Trophoblast cell (in vitro differentiated cells and primary cell): ENCODE measurements around the gene POLE.

ENCODE experiments used
- DNase-seq, 2 donors: peaks; one replicate each; pipeline ENCODE4 v3.0.0-alpha.2; 2016
- H2AFZ ChIP-seq: 2 replicates; pipeline ENCODE4 v1.6.1; 2013; ENCODE audit warnings: low read length, moderate library complexity, mild to moderate bottlenecking; ENCODE audit not compliant: insufficient read depth, poor library complexity
- H2AK5ac ChIP-seq: 2 replicates; pipeline ENCODE4 v1.6.1; 2013; ENCODE audit warnings: mild to moderate bottlenecking, low read length
- H2BK120ac ChIP-seq: 2 replicates; pipeline ENCODE4 v1.6.1; 2013; ENCODE audit warnings: low read length, mild to moderate bottlenecking, moderate library complexity; ENCODE audit not compliant: insufficient read depth, poor library complexity
- H2BK12ac ChIP-seq: 2 replicates; pipeline ENCODE4 v1.6.1; 2013; ENCODE audit warnings: mild to moderate bottlenecking, low read length, moderate library complexity
- H2BK5ac ChIP-seq: 2 replicates; pipeline ENCODE4 v1.6.1; 2013; ENCODE audit warnings: low read length, low read depth, moderate library complexity, mild to moderate bottlenecking; ENCODE audit not compliant: poor library complexity
- H3K14ac ChIP-seq: 2 replicates; pipeline ENCODE4 v1.6.1; 2013; ENCODE audit warnings: mild to moderate bottlenecking, low read length
- H3K18ac ChIP-seq: 2 replicates; pipeline ENCODE4 v1.6.1; 2013; ENCODE audit warnings: mild to moderate bottlenecking, low read length
- H3K23ac ChIP-seq: 2 replicates; pipeline ENCODE4 v1.6.1; 2013; ENCODE audit warnings: low read length
- H3K27ac ChIP-seq: 2 replicates; pipeline ENCODE4 v1.5.1; 2013; ENCODE audit warnings: low read depth, mild to moderate bottlenecking, inconsistent platforms, low read length, moderate library complexity
- H3K27me3 ChIP-seq: 2 replicates; pipeline ENCODE4 v1.6.1; 2013; ENCODE audit warnings: inconsistent platforms, mild to moderate bottlenecking, low read length, moderate library complexity; ENCODE audit not compliant: insufficient read depth
- H3K36me3 ChIP-seq, 2 experiments: 1 replicate in 1 of 2; 2 replicates in 1 of 2; pipeline ENCODE4 v1.6.1; 2013; ENCODE audit warnings: low read length in 2 of 2, mild to moderate bottlenecking in 2 of 2, moderate library complexity in 1 of 2; ENCODE audit not compliant: insufficient read depth in 2 of 2, control insufficient read depth in 1 of 2
- H3K4ac ChIP-seq: 2 replicates; pipeline ENCODE4 v1.6.1; 2013; ENCODE audit warnings: low read depth, mild to moderate bottlenecking, low read length, moderate library complexity
- H3K4me1 ChIP-seq, 2 experiments: 1 replicate in 1 of 2; 2 replicates in 1 of 2; pipeline ENCODE4 v1.6.1; 2013; ENCODE audit warnings: low read length in 2 of 2, mild to moderate bottlenecking in 2 of 2, moderate library complexity in 1 of 2; ENCODE audit not compliant: insufficient read depth in 2 of 2, control insufficient read depth in 1 of 2
- H3K4me2 ChIP-seq: 2 replicates; pipeline ENCODE4 v1.6.1; 2013; ENCODE audit warnings: inconsistent platforms, mild to moderate bottlenecking, low read length, moderate library complexity
- H3K4me3 ChIP-seq: 2 replicates; pipeline ENCODE4 v1.5.1; 2013; ENCODE audit warnings: mild to moderate bottlenecking, low read depth, low read length, inconsistent platforms
- H3K79me1 ChIP-seq: one replicate; pipeline ENCODE4 v1.6.1; 2013; ENCODE audit warnings: low read length
- H3K79me2 ChIP-seq: 2 replicates; pipeline ENCODE4 v1.6.1; 2013; ENCODE audit warnings: low read length, mild to moderate bottlenecking; ENCODE audit not compliant: control insufficient read depth, insufficient read depth, poor library complexity
- H3K9ac ChIP-seq: 2 replicates; pipeline ENCODE4 v1.6.1; 2013; ENCODE audit warnings: mild to moderate bottlenecking, low read length
- H3K9me3 ChIP-seq: 2 replicates; pipeline ENCODE4 v1.6.1; 2013; ENCODE audit warnings: low read depth, mild to moderate bottlenecking, control low read depth, inconsistent platforms, low read length; ENCODE audit not compliant: insufficient read depth
- H4K12ac ChIP-seq: 2 replicates; pipeline ENCODE4 v1.6.1; 2013; ENCODE audit warnings: low read depth, mild to moderate bottlenecking, low read length, moderate library complexity
- H4K8ac ChIP-seq: 2 replicates; pipeline ENCODE4 v1.6.1; 2013; ENCODE audit warnings: low read depth, mild to moderate bottlenecking, low read length, moderate library complexity
- H4K91ac ChIP-seq: one replicate; pipeline ENCODE4 v1.6.1; 2013; ENCODE audit warnings: low read depth, mild to moderate bottlenecking, low read length, moderate library complexity
- WGBS: extraction: QIAGEN DNeasy Blood & Tissue Kit; methylation state at CpG from one replicate; pipeline ENCODE4 v1.1.7; 2013; ENCODE audit warnings: missing lambda C conversion rate; ENCODE audit not compliant: insufficient read length, insufficient coverage; ENCODE audit errors: extremely low coverage; 5-methylcytosine and 5-hydroxymethylcytosine counted together

The POLE gene

DNA sequence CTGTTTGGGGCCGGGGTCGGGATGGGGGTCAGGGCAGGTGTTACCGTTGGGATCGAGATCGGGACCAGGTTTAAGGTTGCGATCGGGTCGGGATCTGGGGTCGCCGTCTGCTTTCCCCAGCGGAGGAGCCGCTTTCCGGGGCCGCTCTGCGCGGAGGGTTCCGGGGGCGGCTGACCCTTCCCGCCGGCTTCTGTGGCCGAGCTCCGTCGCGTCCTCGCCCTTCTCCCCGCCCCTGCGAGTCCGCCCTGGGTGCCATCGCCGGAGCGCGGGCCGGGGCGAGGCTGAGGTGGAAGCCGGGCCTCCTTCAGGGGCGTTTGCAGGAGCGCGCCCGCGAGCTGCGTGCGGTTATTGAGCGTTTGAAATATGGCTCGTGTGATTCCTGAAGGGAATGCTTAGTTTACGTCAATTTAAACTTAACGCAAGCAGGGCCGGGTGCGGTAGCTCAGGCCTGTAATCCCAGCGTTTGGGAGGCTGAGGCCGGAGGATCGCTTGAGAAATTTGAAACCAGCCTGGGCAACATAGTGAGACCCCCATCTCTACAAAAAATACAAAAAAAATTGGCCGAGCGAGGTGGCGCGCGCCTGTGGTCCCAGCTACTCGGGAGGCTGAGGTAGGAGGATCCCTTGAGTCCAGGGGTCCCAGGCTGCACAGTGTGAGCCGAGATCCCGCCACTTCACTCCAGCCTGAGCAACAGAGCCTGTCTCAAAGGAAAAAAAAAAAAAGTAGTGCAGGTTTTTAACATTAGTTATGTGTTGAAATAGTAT, 24.1 kb upstream of the POLE start:
- peak overlapping the region; percentile 4 for H4K12ac ChIP-seq
- H3K36me3 ChIP-seq: peaks cover 9 to 12% of the 10 kb centered on the region in 2 experiments
- peak overlapping the region; percentile 91 for H3K9ac ChIP-seq
- no peak overlapping the region for H2AK5ac ChIP-seq
- WGBS: no CpG with 5 or more reads among the region's 59 CpGs
- no peak overlapping the region for H2BK5ac ChIP-seq
- peak overlapping the region; percentile 76 for H4K8ac ChIP-seq
- H3K9me3 ChIP-seq: no peaks in the 10 kb centered on the region
- H3K79me2 ChIP-seq: peaks cover 11% of the 10 kb centered on the region
- H2AFZ ChIP-seq: peak overlapping the region; percentile 65
- peaks cover 2 to 4% of the 10 kb centered on the region in 2 experiments for H3K4me1 ChIP-seq
- peaks cover 12% of the 10 kb centered on the region for H3K79me1 ChIP-seq
- H4K91ac ChIP-seq: peak overlapping the region; percentile 45
- H2BK120ac ChIP-seq: no peak overlapping the region
- peak in 1 of 2 donors; percentile 49 for DNase-seq
- no peak overlapping the region for H2BK12ac ChIP-seq
- peak overlapping the region; percentile 19 for H3K4ac ChIP-seq
- H3K4me2 ChIP-seq: peak overlapping the region; percentile 88
- peak overlapping the region; percentile 92 for H3K4me3 ChIP-seq
- H3K18ac ChIP-seq: peak overlapping the region; percentile 65
- H3K23ac ChIP-seq: no peak overlapping the region
- H3K27ac ChIP-seq: peak overlapping the region; percentile 58
- no peaks in the 10 kb centered on the region for H3K27me3 ChIP-seq
- H3K14ac ChIP-seq: peak overlapping the region; percentile 59

DNA sequence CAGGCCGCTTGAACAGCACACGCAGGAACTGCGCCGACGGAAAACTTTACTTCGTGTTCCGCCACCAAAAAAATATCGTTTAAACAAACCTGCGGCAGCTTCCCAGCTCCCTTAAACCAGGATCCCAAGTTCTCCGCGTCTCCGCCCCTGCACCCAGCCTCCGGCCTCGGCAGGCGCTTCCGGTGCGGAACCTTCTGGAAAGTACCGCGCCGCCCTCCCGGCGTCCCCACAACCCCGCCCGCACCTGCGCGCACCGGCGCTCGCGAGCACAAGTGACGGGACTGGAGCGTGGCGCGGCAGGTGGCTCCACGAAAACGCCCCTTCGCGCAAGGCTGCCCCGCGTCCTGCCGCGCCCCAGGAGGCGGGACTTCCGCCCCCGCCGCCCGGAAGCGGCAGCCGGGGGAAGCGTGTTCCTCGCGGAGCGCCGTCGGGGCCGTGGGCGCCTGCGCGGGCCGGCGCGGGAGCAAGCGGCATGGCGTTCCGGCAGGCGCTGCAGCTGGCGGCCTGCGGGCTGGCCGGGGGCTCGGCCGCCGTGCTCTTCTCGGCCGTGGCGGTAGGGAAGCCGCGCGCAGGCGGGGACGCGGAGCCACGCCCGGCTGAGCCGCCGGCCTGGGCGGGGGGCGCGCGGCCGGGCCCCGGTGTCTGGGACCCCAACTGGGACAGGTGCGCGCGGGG, 23.4 kb upstream of the POLE start, which contains the start of gene PGAM5:
Gene PGAM5, plus strand, starts transcription at position 438 of the 675 bp plus-strand sequence. Its CDS starts 35 bp downstream, at position 473.
- DNase-seq: peak; percentile 85 to 91
- H4K91ac ChIP-seq: peak within 1 kb of the TSS; percentile 68
- peak within 1 kb of the TSS; percentile 18 for H2AK5ac ChIP-seq
- peaks cover 12% of the 10 kb centered on the region for H3K79me1 ChIP-seq
- no CpG with 5 or more reads among the region's 94 CpGs for WGBS
- peak within 1 kb of the TSS; percentile 92 for H3K4me3 ChIP-seq
- peak within 1 kb of the TSS; percentile 86 for H3K18ac ChIP-seq
- H3K9me3 ChIP-seq: no peaks in the 10 kb centered on the region
- no peak within 1 kb of the TSS for H3K23ac ChIP-seq
- H3K9ac ChIP-seq: peak within 1 kb of the TSS; percentile 91
- peaks cover 7 to 8% of the 10 kb centered on the region in 2 experiments for H3K36me3 ChIP-seq
- H4K12ac ChIP-seq: peak within 1 kb of the TSS; percentile 86
- H3K79me2 ChIP-seq: peaks cover 11% of the 10 kb centered on the region
- H2BK120ac ChIP-seq: peak within 1 kb of the TSS; percentile 59
- peaks cover 2 to 4% of the 10 kb centered on the region in 2 experiments for H3K4me1 ChIP-seq
- peak within 1 kb of the TSS; percentile 88 for H3K4me2 ChIP-seq
- H3K27me3 ChIP-seq: no peaks in the 10 kb centered on the region
- H3K4ac ChIP-seq: peak within 1 kb of the TSS; percentile 91
- no peak within 1 kb of the TSS for H2BK12ac ChIP-seq
- peak within 1 kb of the TSS; percentile 82 for H2AFZ ChIP-seq
- H4K8ac ChIP-seq: peak within 1 kb of the TSS; percentile 94
- peak within 1 kb of the TSS; percentile 88 for H3K27ac ChIP-seq
- H3K14ac ChIP-seq: peak within 1 kb of the TSS; percentile 88
- H2BK5ac ChIP-seq: peak within 1 kb of the TSS; percentile 55

DNA sequence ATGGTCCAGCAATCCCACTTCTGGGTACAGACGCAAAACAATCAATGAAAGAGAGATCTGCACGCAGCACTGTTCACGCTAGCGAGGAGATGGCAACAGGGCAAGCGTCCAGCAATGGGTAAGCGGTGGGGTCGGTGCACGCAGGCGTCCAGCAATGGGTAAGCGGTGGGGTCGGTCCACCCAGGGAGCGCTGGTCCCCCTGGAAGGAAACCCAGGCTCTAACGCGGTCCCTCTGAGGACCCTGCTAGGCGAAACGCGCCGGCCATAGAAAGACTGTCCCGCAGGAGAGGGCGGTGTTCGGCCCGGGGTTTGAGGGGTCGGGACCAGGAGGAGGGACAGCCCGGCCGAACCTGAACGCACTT, 22.9 kb upstream of the POLE start:
- WGBS: no CpG with 5 or more reads among the region's 26 CpGs
- Histone ChIP-seq H3K36me3 (peaks cover 7 to 8% of the 10 kb centered on the region in 2 experiments), H2AFZ (peak overlapping the region; percentile 82)

DNA sequence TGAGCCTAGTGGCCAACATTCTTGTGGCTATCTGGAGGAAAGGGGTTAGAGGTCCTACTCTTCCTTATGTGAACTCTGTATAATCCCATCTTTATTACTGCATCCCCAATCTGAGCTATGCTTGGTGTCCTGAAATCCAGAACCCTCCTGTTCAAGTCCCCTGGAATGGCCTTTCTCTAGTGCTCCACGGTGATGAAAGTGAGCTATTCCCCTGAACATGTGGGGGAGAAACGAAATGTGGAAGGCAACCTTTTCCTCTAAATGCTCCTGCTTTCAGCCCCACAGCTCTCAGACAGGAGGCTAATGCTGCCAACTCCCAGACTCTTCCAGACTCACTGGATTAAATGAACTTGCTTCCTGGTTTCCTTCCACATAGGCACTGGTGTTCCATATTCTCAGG, 21.0 kb upstream of the POLE start:
- no peak overlapping the region for H4K8ac ChIP-seq
- no peak overlapping the region for H2BK5ac ChIP-seq
- H3K9ac ChIP-seq: no peak overlapping the region
- no peak overlapping the region for H2BK12ac ChIP-seq
- H3K79me1 ChIP-seq: peaks cover 12% of the 10 kb centered on the region
- no peak overlapping the region for H3K14ac ChIP-seq
- H3K36me3 ChIP-seq: peaks cover 2 to 13% of the 10 kb centered on the region in 2 experiments
- H3K79me2 ChIP-seq: peaks cover 11% of the 10 kb centered on the region
- DNase-seq: no peak
- no peak overlapping the region for H3K4me2 ChIP-seq
- H3K27me3 ChIP-seq: no peaks in the 10 kb centered on the region
- H3K23ac ChIP-seq: no peak overlapping the region
- H3K18ac ChIP-seq: no peak overlapping the region
- H2AK5ac ChIP-seq: no peak overlapping the region
- H3K4ac ChIP-seq: no peak overlapping the region
- H3K9me3 ChIP-seq: no peaks in the 10 kb centered on the region
- no peak overlapping the region for H3K27ac ChIP-seq
- H3K4me1 ChIP-seq: peaks cover 2 to 4% of the 10 kb centered on the region in 2 experiments
- no peak overlapping the region for H2AFZ ChIP-seq
- no peak overlapping the region for H3K4me3 ChIP-seq
- WGBS: no CpG with 5 or more reads among the region's 2 CpGs
- no peak overlapping the region for H4K12ac ChIP-seq
- no peak overlapping the region for H2BK120ac ChIP-seq
- no peak overlapping the region for H4K91ac ChIP-seq

More for the DNA sequence above, 22.9 kb upstream of the POLE start:
- DNase-seq: no peak
- Histone ChIP-seq H3K4ac (peak overlapping the region; percentile 91), H2BK12ac (no peak overlapping the region), H3K9ac (peak overlapping the region; percentile 77), H2BK120ac (peak overlapping the region; percentile 59), H4K91ac (peak overlapping the region; percentile 68), H3K4me3 (peak overlapping the region; percentile 92), H3K27ac (peak overlapping the region; percentile 88), H3K9me3 (no peaks in the 10 kb centered on the region), H4K12ac (peak overlapping the region; percentile 86), H3K14ac (peak overlapping the region; percentile 88), H3K18ac (peak overlapping the region; percentile 86), H4K8ac (peak overlapping the region; percentile 94), H2BK5ac (peak overlapping the region; percentile 55), H2AK5ac (peak overlapping the region; percentile 18), H3K27me3 (no peaks in the 10 kb centered on the region), H3K79me2 (peaks cover 11% of the 10 kb centered on the region), H3K23ac (no peak overlapping the region), H3K4me2 (peak overlapping the region; percentile 88), H3K4me1 (peaks cover 2 to 4% of the 10 kb centered on the region in 2 experiments), H3K79me1 (peaks cover 12% of the 10 kb centered on the region)
